DMS53 treated with DMSO at 0.1 percent for 48 hours (cell line): ENCODE measurements around the gene TPM1.
A peak's percentile ranks its signal among the peaks of the same experiment; 100 is the strongest.

Experiments
- DNase-seq: peaks from one replicate; lab custom pipeline; 2025; ENCODE audit not compliant: unreplicated experiment; lab: John Stamatoyannopoulos, UW

Gene TPM1

DNA sequence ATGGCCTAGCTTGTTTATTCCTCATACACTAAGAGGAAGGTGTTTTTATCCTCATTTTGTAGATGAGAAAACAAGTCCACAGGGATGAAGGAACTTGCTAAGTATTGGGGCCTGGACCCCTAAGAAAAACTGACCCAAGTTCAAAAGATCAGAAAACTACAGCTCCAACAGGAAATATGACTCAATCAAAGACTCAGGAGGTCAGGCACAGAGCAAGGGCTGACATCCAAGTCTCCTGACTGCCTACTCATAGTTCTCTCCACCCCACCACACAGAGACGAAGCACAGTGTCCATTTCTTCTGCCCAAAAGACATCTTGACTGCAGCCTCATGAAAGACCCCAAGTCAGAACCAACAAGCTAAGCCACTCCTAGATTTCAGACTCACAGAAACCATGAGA, 26.9 kb upstream of the TPM1 start:
- DNase-seq = no peak

DNA sequence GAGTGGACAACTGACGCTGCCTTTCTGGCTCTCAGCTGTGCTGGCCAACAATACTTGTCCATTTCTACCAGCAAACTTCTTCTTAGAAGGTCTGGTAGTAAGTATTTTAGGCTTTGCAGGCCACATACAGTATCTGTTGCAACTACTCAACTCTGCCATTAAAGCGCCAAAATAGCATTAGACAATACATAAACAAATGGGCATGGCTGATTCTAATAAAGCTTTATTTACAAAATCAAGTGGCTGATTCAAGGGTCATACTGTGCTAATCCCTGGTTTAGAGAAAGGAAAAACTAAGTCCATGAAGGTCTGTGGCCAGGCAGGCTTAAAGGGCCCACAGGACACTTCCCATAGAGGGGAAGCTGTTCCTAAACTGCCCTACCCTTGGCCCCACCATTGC, 26.3 kb upstream of the TPM1 start:
- DNase-seq = no peak

DNA sequence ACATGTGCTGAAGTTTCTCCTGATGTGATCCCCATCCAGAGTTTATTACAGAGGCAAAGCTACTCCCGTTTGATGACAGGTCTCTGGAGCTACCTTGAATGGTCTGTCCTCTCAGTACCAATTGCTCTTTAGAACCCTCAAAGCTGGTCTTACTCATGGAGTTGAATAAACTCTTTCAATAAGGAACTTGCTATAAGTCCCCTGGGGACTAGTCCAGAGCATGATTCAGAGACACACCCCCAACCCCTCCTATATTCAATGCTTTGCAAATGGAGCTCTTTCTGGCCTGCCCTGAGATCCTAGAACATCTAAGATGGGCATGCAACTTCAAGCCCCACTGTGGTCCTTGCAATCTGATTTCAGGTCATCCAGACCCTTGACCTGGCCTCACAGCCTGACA, 23.9 kb upstream of the TPM1 start:
- DNase-seq = no peak

DNA sequence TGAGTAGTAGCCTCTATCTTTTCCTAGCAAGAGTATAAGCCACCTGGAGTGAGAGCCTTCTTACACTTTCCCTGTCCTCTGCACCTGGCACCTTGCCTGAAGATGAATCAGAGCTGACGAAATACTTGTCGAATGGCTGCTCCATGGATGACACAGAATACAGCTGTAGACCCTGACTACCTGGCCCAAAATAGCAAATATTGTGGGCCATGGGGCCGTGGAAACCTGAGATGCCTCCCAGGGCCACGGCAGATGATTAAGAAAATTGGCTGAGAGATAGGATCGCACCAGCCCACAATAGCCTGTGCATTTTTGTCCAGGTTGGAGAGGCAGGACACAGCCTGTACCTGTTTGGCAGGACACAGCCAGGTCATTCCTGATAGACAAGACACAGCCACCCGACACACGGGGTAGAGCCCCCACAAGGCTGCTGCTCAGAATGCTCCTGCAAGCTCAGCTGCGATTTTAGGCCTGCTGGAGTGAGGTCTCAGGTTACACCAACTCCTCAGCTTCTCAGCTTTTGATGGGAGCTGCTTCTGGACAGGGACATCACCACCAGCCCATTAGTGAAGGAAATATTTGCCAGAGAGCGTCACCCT, 22.9 kb upstream of the TPM1 start:
- DNase-seq = peak; percentile 55

DNA sequence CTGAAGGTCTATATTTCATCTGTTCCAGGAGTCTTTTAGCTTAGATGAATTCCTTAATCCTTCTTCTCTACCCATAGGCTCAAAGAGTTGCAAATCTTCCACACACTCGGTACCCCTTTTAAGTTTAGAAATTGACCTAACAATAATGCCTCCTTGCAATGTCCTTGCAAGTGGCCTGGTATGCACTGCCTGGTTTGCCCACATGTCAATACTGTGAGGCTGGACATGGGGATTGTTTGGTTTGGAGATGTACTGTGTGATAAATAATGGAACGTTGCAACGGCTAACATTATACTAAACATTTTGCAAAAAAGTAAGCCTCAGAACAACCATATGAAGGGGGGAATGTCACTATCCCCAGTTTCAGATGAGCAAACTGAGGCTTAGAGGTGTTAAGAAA, 22.4 kb upstream of the TPM1 start:
- DNase-seq = no peak

DNA sequence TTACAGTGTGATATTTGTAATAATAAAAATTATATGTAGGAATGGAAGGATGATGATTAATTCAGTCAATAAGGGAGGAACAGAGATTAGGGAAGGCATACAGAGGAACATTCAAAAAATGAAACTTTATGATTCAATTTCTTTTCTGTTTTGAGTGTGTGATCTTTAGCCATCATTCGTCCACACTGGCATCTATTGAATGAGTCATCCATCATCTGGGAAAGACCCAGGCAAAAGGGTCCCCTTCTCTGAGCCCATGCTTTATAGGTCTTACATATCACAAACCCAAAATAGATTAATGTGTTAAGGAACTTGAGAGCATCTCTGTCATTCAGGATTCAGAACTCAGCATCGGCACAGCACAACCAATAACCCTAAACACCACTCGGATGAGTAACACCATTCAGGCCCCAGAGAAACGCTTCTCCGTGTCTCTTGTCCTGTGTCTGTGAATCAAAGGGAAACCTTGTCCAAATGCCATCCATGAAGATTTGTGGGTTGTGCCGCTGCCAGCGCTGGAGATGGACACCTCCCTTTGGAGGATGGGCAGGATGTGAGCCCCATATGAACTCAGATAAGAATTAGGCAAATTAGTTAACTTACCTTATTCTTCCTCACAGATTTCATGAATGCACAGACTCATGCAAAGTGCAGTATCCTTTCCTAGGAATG, 21.7 kb upstream of the TPM1 start:
- no peak for DNase-seq

DNA sequence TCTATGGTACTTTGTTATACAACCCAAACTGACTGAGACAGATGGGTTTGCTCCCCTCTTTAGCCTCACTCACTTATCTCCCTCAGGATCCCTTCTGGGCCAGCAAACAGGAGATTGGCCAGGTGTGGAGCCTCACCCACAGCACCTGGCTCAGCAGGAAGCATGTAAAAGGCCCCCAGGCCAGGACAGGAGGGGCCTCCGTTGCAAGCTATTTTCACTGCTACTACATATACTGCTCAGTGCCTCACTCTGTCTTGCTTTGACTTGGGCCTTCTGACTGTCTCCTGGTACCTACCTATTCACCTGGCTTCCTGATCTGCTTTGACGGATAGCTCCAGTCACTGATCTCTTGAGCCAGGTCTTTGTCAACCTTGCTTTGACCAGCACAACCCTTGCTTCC, 20.4 kb upstream of the TPM1 start:
- no peak for DNase-seq

DNA sequence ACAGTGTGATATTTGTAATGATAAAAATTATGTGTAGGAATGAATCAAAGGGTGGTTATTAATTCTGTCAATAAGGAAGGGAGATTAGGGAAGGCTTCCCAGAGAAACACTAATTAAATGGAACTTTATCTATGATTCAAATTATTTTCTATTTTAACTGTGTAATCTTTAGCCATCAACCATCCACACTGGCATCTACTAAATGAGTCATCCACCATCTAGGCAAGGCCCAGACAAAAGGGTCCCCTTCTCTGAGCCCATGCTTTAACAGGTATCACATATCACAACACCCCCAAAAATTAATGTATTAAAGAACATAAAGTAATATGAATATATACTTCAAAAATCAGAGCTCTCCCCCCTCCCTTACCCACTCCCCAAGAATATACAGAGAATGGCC, 19.9 kb upstream of the TPM1 start:
- no peak for DNase-seq

DNA sequence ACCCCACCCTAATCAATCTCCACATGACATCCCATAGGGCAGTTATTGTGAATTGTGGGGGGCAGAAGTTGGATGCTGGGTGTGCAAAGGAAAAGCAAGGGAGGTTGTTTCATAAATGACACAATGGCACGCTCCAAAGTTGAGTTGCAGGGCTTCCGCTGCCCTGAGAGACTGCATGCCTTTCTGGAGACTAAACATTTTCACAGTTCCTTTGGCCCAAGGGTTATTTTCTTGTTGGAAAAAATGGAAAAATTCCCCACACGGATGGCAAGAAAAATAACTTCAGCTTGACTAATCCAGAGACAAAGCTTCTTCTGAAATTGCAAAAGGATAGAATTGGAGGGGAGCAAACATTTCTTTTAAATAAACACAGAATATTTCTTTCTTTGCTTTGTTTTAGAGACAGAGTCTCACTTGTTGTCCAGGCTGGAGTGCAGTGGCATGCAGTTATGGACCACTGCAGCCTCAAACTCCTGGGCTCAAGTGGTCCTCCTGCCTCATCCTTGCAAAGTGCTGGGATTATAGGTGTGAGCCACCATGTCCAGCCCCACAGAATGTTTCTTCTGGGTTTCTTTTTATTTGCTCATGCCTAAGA, 19.1 kb upstream of the TPM1 start:
- DNase-seq = no peak

DNA sequence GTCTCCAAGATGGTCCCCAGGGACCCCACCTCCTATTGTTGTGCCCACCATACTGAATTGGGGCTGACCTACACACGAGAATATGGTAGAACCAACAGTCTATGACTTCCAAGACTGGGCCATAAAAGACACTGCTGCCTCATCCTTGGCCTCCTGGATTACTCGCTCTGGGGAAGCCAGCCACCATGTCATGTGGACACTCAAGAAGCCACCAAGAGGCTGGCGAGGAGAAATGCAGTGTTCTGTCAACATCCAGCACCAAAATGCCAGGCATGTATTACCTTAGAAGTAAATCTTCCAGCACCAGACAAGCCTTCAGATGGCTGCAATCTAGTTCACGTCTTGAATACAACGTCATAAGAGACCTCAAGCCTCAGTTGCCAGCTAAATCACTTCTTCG, 17.1 kb upstream of the TPM1 start:
- no peak for DNase-seq

DNA sequence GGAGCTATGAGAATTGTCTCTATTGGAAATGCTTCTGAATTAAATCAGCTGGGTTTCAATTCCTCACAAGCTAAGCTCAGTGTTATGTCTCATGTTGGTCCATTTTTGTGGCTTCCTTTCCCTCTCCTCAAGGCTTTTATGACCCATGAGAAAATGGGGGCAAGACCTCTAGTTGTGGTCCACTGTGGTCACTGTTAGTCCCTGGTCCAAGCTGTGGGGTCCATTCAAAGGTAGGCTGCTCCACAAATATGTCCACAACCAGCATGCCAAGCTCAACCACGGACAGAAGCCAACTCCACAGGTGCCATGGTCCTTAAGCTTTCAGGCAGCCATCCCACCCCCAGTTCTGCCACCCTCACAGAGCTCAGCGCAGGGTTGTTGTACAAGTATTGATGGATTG, 14.9 kb upstream of the TPM1 start:
- no peak for DNase-seq

DNA sequence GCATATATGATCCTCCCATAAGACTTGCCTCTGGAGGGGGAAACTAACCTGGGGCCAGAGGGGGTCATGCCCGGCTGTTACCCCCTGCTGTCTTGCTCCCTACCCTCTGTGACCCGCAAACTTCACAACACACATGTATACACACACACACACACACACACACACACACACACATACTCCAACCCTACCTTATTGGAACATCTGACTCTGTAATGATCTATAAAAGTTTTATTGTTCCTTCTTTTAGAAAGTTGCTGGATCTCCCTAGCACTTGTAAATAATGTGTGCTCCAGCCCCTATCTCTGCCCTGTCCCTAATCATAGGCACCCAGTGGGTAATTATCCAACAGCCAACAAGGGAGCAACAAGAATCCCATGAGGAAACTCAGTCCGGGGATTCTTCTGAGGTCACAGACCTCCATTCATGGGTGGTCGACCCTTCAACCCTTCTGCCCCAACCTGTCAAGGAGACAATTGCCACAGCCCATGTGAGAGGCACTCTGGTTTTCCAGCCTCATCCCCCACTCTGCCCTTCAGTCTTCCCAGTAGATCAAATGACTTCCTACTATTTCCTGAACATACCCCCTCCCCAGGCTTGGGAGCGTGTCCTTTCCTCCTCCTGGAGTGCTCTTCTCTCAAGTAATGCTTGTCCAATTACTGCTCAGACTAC, 14.0 kb upstream of the TPM1 start:
- no peak for DNase-seq

DNA sequence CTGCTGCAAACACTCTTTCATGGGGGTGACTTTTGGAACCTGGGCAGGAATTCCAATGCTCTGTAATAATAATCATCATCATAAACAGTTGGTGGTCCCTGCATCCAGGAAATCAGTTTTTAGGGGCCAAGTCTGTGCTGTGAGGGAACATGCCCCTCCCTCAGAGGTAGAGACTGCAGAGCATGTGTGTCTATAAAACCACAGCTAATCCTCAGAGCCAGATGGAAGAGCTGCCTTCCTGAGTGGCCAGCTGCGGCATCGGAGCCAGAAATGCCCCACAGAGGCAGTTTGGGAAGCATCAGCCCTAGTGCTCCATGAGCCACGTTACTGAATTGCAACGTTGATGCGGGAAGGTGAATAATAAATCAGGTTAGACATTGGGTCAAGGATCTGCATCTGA, 12.9 kb upstream of the TPM1 start:
- no peak for DNase-seq

DNA sequence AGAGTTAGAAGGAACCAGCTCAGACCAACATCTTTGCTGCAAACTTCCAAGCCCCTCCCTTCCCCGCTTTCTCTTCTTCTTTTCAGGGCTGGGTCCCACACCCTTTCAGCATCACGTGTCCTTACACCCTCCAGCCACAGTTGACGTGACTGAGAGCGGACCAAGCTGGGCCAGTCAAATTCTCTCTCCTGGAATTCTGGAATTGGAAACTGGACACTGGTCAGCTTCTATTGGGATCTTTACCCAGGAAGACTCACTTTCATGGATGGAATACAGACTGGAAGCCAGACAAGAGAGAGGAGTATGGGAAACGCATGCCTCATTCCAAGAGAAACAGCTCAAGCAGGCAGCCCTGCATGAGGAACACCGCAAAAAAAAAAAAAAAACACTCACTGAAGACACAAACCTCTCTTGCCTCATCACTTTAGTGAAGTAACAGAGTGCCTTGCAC, 12.4 kb upstream of the TPM1 start:
- no peak for DNase-seq

DNA sequence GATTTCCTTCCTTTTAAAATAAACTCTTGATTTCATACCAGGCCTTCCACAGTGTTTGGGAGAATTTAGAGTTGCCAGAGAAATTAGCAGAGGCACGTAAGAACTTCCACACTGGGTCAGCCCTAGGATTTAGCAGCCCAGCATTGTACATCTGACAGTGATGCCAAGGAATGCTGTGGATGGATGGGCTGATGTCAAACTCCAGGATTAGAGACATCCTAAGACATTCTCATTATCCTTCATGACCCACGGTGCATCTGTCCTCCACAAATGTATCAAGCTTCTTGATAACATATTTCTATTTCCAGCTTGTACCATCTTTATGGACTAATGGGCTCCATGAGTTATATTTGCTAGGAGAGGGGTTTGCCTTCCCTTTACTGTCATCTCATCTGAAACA, 8.0 kb upstream of the TPM1 start:
- DNase-seq = no peak

DNA sequence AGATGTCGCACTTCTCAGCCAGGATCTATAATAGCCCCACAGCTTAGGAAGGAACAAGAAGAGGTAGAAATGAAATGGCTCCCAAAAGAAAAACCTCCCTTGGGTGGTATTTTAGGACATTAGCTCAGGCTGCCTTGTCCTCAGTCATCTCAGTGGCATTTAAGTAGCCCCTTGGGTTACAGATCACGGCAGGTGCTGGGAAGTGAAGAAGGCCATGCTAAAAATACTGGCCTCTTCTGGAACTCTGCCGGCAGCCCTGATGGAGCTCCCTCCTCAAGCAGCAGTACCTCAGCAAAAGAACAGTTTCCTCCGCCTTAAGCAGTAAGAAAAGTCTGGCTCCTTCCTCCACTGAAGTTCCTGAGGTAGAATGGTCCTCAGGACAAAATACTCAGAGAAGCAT, 7.3 kb upstream of the TPM1 start:
- no peak for DNase-seq

DNA sequence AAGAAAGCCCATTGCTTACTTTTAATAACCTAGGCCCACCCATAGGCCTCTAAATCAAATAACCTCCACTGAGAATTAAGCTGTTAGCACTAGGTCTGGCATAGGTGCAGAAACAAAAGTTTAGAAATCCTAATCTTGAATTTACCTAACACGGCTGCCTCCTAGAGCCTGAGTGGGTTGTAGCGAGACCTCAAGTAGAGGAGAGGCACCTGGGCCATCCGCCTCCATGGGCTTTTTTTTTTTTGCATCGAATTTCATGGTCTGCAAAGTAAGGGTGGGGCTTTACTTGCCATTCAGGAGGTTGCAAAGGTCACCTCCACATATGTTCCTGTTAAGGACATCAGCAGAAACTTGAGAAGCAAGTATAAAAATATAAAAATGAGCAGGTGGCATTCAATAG, 6.6 kb upstream of the TPM1 start:
- DNase-seq = no peak

DNA sequence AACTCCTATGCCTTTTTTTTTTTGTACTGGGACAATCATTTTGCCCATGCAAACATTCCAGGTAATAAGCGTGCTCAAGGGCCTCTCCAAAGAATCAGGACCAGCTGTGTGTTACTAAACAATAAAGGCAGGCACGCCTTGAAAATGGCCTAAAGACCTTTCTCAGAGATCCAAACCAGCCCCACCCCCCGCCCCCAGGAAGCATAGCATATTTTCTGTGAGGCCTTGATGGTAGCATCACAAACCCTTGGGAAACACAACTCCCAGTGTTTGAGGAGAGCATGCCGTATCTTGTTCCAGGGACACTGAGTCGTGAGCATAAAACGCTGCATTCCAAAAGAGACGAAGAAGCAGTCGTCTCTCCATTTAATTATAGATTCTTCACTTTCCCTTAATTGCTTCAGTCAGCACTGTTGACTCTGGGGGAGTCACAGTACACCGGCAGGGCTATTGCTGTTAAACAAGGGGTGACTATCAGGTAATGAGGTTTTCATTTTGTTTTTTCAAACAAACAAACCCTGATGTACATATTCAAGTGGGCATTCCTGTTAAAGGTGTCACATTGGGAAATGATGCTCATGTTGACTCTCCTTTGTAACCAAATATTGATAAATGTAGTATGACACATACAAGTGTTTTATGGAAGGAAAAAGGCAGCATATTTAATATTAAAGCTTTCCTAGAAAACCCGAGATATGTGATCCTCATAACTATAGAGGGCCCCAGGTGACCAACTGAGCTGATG, 4.4 kb upstream of the TPM1 start:
- DNase-seq = peak; percentile 29

DNA sequence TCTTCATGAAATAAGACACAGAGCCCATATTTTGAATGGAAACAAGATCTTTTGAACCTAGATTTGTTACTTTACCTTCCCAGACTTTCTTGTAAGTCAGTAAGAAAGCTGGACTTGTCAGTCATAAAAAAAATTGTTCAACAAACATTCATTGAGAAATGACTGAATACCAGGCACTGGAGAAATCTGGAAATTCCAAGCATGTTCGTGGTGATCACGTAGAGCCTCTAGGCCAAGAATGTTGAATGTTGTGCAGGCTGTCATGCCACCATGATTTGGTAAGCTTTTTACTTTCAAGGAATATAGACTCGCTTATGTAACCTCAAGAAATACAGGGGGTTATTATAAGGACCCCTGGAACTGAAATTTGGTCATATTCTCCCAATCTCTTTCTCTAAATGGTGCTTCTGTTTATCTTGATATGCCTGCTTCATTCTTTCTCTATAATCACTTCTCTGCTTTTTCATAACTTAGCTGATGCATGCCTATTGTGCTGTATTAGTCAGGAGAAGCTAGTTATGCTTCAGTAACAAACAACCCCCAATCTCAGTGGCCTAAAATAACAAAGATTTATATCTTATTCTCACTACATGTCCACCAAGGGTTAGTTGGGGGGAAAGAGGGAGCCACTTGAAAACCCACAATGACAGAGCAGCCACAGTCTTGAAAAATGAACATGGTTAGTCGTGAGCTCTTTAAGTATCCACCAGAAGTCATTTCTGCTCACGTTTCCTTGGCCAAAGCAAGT, 3.4 kb upstream of the TPM1 start:
- DNase-seq = no peak

DNA sequence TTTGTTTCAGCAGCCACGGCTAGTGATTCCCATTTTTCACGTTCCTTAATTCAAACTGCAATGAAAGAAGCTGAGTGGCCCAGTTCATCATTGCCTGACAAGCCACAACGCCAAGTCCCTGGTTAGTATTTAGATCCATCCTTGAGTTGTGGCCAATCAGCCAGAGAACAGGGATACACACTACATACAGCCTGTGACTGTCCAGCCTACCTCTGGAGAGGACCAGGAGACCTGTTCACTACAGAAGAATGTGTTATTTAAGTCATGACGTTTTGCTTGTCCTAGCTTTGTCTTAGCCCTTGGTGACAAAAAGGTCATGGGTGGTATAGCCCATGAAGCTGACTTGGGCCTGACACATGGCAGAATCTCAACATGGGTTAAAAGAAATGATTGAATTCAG, 2.7 kb upstream of the TPM1 start:
- no peak for DNase-seq

DNA sequence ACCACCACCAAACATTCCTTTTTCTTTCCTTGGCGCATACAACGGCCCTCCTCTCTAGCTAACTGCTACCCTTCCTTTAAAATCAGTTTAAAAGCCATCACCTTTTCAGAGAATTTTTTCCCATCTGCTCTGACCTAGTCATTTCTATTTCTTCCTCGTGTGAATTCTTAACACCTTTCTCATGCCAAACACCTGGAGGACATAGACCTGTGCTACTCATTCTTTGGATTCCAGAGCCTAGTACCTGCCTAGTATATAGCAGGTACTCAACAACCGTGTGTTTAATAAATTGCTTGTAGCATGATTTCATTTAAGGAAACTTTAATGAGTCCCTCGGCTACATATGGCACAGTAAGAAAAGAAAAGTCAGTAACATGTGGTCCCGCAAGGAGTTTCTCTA, 2.0 kb upstream of the TPM1 start:
- DNase-seq = no peak
